Adrenal gland (tissue), 5 donors: Measurements from ENCODE around the gene KIF22.

Source experiments
- CTCF ChIP-seq, 6 experiments: fragments of 450-650 bp in 4 of 6; fragments of 200-600 bp in 2 of 6; sonication (generic) in 1 of 6; IDR thresholded peaks; 1 replicate in 5 of 6; 2 replicates in 1 of 6; pipeline versions ENCODE4 v1.5.1 to v1.8.0; 2016 to 2021; ENCODE audit warnings: antibody characterized with exemption in 6 of 6, mild to moderate bottlenecking in 2 of 6, moderate library complexity in 1 of 6
- POLR2A ChIP-seq, 2 donors: fragments of 450-650 bp; IDR thresholded peaks; one replicate each; pipeline ENCODE4 v1.6.1; 2017; ENCODE audit warnings: antibody characterized with exemption in 2 of 2, mild to moderate bottlenecking in 2 of 2, moderate library complexity in 1 of 2
- donor health status: DM: no; HTN: no; CAD: no.

- no peak for TF ChIP-seq POLR2A (IDR thresholded peaks at IDR 0.05)
- TF ChIP-seq CTCF (IDR thresholded peaks at IDR 0.05): no peak
These were observed 23.4 kb downstream of the KIF22 start for GRCh38 chr16:29813644-29814562.
